HCEC 1CT (cell line): ENCODE measurements around the gene SCAP.

ENCODE experiments used
- DNase-seq: peaks from one replicate; pipeline ENCODE4 v3.0.0-alpha.2; 2017

Gene SCAP

DNA sequence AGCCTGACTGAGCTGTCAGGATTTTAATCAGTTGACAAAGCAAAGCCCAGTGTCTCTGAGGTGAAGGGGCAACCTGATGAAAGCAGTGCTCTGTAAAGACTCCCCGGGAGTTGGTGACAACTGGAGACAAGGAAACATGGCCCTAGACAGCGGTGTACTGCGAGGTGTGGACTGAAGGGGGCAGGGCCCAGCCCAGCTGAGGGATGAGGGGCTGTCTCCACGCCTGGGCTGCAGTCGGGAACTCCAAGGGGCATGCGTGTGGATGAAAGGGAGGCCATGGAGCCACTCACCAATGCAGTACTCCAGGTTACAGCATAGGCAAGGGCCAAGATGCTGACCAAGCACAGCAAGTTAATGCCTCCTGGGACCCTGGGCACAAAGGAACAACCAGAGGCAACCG is 45.1 kb downstream of the SCAP start:
- no peak for DNase-seq

GRCh38 chr3:47429476-47430270 is 46.1 kb downstream of the SCAP start:
- no peak for DNase-seq

DNA sequence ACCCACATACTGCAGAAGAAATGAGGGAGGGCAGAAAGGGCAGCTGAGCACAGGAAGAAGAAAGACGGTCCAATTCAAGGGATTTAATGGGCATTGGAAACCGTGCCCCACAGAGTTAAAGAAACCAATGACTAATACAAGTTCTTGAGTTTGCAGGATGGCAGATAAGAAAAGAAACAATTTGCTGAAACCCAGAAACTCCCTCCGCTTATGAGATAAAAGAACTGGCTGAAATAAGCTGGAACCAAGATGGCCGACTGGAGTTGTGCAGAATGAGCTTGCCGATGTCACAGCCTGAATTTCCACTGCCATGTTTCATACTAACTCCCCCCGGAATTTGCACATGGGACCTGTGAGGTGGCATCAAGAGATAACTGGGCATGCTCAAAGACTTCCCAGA is 47.1 kb downstream of the SCAP start:
- DNase-seq = no peak

- no peak for DNase-seq
Observed at GRCh38 chr3:47427866-47428265, 47.9 kb downstream of the SCAP start.

- DNase-seq = no peak
Observed at GRCh38 chr3:47425959-47426358, 49.8 kb downstream of the SCAP start.

- DNase-seq = no peak
Observed at GRCh38 chr3:47425383-47425778, 50.4 kb downstream of the SCAP start.

- no peak for DNase-seq
Observed at GRCh38 chr3:47424434-47425382, 51.0 kb downstream of the SCAP start.

GRCh38 chr3:47423548-47424145 is 52.1 kb downstream of the SCAP start:
- DNase-seq = no peak

GRCh38 chr3:47422743-47423142 is 53.0 kb downstream of the SCAP start:
- DNase-seq = no peak

- peak; percentile 37 for DNase-seq
Observed at GRCh38 chr3:47421741-47422649, 53.7 kb downstream of the SCAP start.

- DNase-seq = peak; percentile 81
Observed at GRCh38 chr3:47420511-47421484, 54.9 kb downstream of the SCAP start.

- no peak for DNase-seq
Observed at GRCh38 chr3:47420044-47420430, 55.7 kb downstream of the SCAP start.

- DNase-seq = no peak
Observed at GRCh38 chr3:47419083-47420043, 56.4 kb downstream of the SCAP start.

DNA sequence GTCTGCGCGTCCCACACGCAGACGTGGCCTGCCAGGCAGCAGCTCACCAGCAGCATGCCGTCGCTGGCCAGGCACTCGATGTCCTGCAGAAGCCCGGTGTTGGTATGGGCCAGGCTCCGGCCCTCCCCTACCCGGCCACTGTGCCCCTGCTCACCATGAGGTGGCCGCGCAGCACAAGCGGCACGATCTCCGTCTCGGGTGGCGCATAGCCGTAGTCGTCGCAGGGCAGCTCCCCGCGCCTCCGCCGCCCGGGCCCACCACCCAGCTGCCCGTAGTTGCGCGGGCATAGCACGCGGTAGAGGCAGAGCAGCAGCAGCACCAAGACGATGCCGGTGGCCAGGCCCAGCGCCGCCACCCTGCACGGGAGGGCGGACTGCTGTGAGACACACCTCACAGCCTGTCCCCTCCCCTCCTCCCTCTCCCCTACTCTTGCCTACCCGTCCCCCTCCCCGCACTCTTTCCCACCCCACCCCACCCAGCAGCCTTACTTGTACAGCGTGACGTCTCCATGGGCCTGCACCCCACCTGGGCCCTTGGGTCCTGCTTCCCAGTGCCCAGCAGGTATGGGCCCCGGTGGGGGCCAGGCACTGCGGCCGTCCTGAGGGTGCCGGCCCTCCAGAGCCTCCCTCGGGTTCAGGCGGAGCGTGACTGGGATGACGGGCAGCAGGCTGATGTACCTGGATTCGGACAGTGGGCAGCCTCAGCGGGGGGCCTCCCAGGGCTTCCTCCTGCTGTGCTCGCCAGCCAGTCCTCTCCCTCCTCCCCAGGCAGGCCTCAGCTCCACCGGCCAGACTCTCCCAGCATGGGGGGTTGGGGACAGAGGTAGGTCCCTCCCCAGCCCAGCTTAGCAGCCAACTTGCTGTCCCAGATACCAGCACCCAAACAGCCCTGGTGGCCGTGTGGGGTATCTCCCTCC is 57.3 kb downstream of the SCAP start:
- DNase-seq = no peak

DNA sequence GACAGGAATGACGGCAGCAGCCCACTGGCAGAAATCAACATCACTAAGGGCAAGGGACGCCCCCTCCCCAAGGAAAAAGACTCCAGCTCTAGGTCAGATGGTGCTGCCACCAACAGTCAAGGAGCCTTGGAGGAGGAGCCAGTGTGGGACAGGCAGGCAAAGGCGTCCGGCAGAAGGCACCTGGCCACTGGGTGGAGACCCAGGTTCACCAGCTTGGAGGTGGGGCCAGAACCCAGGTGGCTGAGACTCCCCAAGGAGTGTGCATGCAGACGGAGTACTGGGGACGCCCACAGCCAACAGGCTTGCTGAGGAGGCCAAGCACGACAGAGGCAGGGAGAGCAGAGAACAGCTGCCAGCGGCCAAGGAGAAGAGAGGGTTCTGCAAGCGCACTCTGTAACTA is 59.7 kb downstream of the SCAP start:
- no peak for DNase-seq

GRCh38 chr3:47414666-47415587 is 60.8 kb downstream of the SCAP start:
- DNase-seq = no peak

GRCh38 chr3:47414161-47414564 is 61.6 kb downstream of the SCAP start:
- DNase-seq = no peak

DNA sequence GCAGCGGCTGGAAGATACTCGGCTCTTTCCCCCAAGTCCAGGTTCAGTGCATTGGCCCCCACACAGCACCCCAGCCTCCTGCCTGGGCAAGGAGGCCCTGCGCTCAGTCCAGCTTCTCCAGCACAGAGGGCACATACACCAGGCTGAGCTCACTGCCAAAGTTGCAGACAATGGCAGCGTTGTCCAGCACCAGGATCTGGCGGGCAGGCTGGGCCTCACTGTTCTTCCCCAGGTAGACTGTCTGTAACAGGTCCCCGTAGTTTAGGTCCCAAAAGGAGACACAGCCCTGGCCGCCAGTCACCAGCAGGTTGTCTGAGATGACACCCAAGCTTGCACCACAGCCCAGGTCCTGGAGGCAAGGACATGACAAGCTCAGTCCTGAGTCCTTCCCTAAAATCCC is 62.0 kb downstream of the SCAP start:
- no peak for DNase-seq
